AG04450 (cell line): ENCODE results near the gene BMPR1A. TPM values are rescaled to one million over a fixed set of nuclear protein-coding genes. Genes with fewer than 3 reads are reported as not detected.

Experiments used
- CTCF ChIA-PET: fragments of 300-600, 350-600 bp; formaldehyde crosslinking; extraction: SDS; loops from one replicate; lab custom pipeline; 2022; ENCODE audit warnings: antibody characterized with exemption, inconsistent platforms; lab: Charles Lee
- POLR2A ChIA-PET: fragments of 350-600 bp; formaldehyde crosslinking; extraction: SDS; loops from one replicate; lab custom pipeline; 2021; ENCODE audit warnings: antibody characterized with exemption, inconsistent platforms; lab: Yijun Ruan, JAX
- DNase-seq: peaks from one replicate; pipeline ENCODE4 v3.0.0-alpha.2; 2011; ENCODE audit warnings: low read depth, low spot score
- H3K27ac ChIP-seq: one replicate; pipeline ENCODE4 v1.5.1; 2012; ENCODE audit warnings: low read depth, low read length, control low read depth
- H3K27me3 ChIP-seq: one replicate; pipeline ENCODE4 v1.6.0; 2012; ENCODE audit warnings: low read length; ENCODE audit not compliant: control insufficient read depth, insufficient read depth
- H3K4me3 ChIP-seq: 2 replicates; pipeline ENCODE4 v1.5.1; 2011; ENCODE audit warnings: mild to moderate bottlenecking, low read depth, low read length, control low read depth
- H3K9me3 ChIP-seq: 2 replicates; pipeline ENCODE4 v1.5.1; 2012; ENCODE audit warnings: low read length; ENCODE audit not compliant: control insufficient read depth, insufficient read depth
- CTCF ChIP-seq: IDR thresholded peaks from 2 replicates; pipeline ENCODE4 v1.5.1; 2011; ENCODE audit warnings: low read depth, low read length, control low read depth, inconsistent platforms
- polyA plus RNA-seq: library from polyadenylated mRNA; depleted of rRNA; stranded (reverse); fragments of >200 nt; gene quantifications from 2 replicates; pipeline ENCODE4 v1.2.3, GENCODE V29; 2011

Gene BMPR1A
- polyA plus RNA-seq, 1 experiment = 41.9 TPM

DNA sequence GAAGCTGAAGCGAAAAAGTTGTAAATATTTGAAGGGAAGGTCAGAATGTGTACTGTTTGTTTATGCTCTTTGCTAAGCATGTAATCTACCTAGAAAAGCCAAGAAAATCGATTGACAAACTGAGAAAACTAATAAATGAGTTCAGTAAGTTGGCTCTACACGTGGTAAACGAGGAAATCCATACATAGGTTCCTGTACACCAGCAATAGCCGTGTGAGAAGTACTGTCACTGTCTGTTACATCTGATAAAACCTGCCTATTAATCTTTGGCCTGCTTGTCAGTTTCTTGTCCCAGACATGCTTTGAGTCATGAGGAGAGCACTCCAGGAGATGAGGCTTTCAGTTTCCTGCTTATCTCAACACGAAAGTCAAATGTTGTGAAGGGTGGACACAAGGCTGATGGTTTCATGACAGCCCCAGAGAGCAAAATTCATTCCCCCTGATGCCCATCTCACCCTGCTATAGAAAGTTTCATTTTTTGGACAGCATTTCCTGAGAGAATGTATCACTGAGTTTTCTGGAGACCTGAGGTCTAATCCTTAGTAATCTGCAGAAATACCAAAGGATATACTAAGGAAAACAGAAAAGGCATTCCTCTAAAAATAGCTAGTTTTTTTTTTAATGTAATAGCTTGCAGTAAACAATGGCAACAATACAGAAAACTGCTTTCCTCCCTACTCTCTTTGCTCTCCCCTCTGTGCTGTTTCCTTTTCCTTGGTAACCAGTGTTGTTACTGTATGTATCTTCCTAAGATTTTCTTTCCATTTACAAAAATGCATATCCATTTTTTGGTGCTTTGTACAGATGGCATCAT is 18.8 kb downstream of the BMPR1A start:
- no peak for DNase-seq
- ChIA-PET POLR2A (interaction anchor here (2.1 kb wide), 1 partner anchor 18 kb away, joined by 6 read pairs; the partner anchor contains the start of gene BMPR1A), CTCF (interaction anchor here (0.6 to 1.0 kb wide), 3 partner anchors 18 to 164 kb away, joined by 3 to 4 read pairs (median 3); no protein-coding TSS in a partner anchor)
- H3K9me3 ChIP-seq = no peaks in the 10 kb centered on the region
- peak overlapping the region; percentile 4 for H3K27ac ChIP-seq
- H3K27me3 ChIP-seq = no peaks in the 10 kb centered on the region
- no peak for TF ChIP-seq CTCF
- H3K4me3 ChIP-seq = no peak overlapping the region

- no peak for DNase-seq
- no peak for TF ChIP-seq CTCF
- CTCF ChIA-PET = interaction anchor here (1.0 kb wide), 2 partner anchors 18 to 52 kb away, joined by 3 read pairs; no protein-coding TSS in a partner anchor
- Histone ChIP-seq H3K4me3 (no peak overlapping the region), H3K27ac (no peak overlapping the region), H3K27me3 (no peaks in the 10 kb centered on the region), H3K9me3 (no peaks in the 10 kb centered on the region)
- POLR2A ChIA-PET = interaction anchor here (2.1 kb wide), 1 partner anchor 19 kb away, joined by 6 read pairs; the partner anchor contains the start of gene BMPR1A
Measured at GRCh38 chr10:86775870-86776180, 19.4 kb downstream of the BMPR1A start.

- TF ChIP-seq CTCF = no peak
- no peak for DNase-seq
- Histone ChIP-seq H3K9me3 (no peaks in the 10 kb centered on the region), H3K4me3 (no peak overlapping the region), H3K27ac (no peak overlapping the region), H3K27me3 (no peaks in the 10 kb centered on the region)
- ChIA-PET CTCF (interaction anchor here (1.1 kb wide), 1 partner anchor 121 kb away, joined by 3 read pairs; no protein-coding TSS in a partner anchor), POLR2A (interaction anchor here (0.6 to 0.7 kb wide), 2 partner anchors 13 to 21 kb away, joined by 3 to 5 read pairs; no protein-coding TSS in a partner anchor)
Measured at GRCh38 chr10:86779220-86780017, 23.0 kb downstream of the BMPR1A start.

GRCh38 chr10:86782701-86783418 is 26.4 kb downstream of the BMPR1A start:
- POLR2A ChIA-PET = no interaction called here
- DNase-seq = no peak

More at GRCh38 chr10:86782701-86783418, 26.4 kb downstream of the BMPR1A start:
- no peak overlapping the region for H3K4me3 ChIP-seq
- H3K27ac ChIP-seq = no peak overlapping the region
- no peaks in the 10 kb centered on the region for H3K9me3 ChIP-seq
- CTCF ChIA-PET = interaction anchor here (0.7 kb wide), 1 partner anchor 22 kb away, joined by 3 read pairs; no protein-coding TSS in a partner anchor
- no peaks in the 10 kb centered on the region for H3K27me3 ChIP-seq
- TF ChIP-seq CTCF = no peak
